GM18951 (cell line): ENCODE data around the gene ZFYVE21.
"Not testable (repeated sequence)": the region's sequence is repeated elsewhere in the genome, so short reads cannot be mapped to it uniquely, and the experiment has no call there.

ENCODE experiments used
- POLR2A ChIP-seq: IDR thresholded peaks from 4 replicates; pipeline ENCODE4 v1.6.1; 2011; ENCODE audit warnings: mild to moderate bottlenecking; ENCODE audit not compliant: insufficient read length, insufficient read depth; ENCODE audit errors: extremely low read depth
- in situ Hi-C: fragments of 300-500 bp; cut with MboI; formaldehyde crosslinking; loops from one replicate; pipeline ENCODE4 v1.12.0; 2022; ENCODE audit warnings: low sequenced_read_pairs, mixed read lengths, inconsistent platforms; ENCODE audit not compliant: unreplicated experiment

Gene ZFYVE21

DNA sequence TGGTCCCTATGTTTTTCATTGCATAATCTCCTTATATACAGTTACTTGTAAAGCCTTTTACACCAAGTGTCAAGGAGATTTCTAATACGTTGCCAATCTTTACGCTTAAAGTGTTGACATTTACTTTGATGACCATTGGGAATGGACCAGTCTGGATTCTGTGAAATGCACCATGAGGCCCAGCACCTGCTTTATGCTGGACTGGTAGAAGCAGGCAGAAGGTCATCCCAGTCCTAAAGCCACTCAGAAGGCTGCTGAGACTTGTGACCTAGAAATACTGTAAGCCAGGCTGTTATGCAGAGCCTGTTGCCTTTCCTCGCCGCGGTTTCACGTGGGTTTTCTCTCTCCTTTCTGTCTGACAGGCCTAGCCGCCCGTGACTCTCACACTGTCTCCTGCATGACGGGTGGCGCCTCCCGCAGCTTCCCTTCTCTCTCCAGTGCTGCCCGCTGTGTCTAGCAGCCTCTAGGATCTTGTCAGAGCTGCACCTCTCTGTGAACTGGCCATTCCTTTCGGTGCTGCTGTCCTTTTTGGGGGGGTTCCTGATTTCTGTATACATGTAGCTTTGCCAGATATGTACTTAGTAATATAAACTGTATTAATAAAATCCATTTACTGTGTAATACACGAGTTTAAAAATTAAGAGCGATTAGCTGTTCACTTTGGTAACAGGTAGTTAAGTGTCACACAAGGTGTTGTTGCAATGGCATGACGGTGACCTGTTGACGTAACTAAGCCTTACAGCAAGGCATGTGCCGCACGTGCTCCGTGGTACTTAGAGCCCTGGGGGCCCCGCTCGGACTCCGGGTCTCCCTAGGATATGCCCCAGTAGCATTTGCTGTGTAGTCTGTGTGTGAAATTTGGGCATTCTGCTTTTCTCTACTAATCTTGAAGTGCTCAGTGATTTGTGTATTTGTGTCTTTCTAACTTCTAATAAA is 30.1 kb upstream of the ZFYVE21 start:
- TF ChIP-seq POLR2A = no peak
- in situ Hi-C loops = loop anchor here (10.0 kb wide), 1 partner anchor 111 kb away; no protein-coding TSS in a partner anchor

- in situ Hi-C loops = loop anchor here (10.0 kb wide), 1 partner anchor 112 kb away; no protein-coding TSS in a partner anchor
- no peak for TF ChIP-seq POLR2A
Measured at GRCh38 chr14:103686831-103687485, 28.7 kb upstream of the ZFYVE21 start.

DNA sequence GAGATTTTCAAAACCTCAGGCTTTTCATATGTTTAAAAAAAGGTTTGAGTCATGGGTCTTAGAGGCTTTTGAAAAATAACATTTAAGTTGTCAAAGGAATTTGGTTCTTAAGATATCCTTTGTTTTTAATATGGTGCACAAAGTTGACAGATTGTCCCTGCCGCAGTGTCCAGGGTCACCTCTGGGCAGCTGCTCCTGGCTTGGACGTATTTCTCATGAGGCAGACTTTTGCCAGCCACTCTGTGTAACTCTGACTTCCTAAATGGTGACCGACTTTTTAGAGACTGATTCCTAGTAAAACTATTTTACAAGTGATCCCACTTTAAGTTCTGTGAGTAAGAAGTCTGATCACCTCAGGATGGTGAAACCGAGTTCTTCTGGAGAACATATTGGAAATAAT is 27.9 kb upstream of the ZFYVE21 start:
- in situ Hi-C loops = loop anchor here (10.0 kb wide), 1 partner anchor 113 kb away; no protein-coding TSS in a partner anchor
- no peak for TF ChIP-seq POLR2A

DNA sequence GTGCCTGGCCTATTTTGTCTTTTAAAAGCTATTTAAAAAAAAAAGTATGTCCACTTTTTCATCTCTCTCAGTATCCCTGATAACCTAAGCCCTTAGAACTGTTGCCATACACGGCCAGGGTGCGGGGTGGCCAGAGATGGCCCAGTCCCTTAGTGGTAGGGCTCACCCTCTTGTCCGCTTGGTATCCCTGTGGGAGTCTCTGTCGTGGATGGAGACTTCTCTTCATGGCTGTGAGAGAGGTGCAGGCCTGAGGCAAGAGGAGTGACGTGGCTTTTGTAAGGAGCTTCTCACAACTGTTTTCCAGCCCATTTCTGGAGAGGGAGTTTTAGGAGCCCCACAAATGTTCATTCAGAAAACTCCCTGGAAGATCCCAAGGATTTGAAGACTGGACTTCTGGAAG is 27.2 kb upstream of the ZFYVE21 start:
- no peak for TF ChIP-seq POLR2A
- in situ Hi-C loops = loop anchor here (10.0 kb wide), 1 partner anchor 114 kb away; no protein-coding TSS in a partner anchor

DNA sequence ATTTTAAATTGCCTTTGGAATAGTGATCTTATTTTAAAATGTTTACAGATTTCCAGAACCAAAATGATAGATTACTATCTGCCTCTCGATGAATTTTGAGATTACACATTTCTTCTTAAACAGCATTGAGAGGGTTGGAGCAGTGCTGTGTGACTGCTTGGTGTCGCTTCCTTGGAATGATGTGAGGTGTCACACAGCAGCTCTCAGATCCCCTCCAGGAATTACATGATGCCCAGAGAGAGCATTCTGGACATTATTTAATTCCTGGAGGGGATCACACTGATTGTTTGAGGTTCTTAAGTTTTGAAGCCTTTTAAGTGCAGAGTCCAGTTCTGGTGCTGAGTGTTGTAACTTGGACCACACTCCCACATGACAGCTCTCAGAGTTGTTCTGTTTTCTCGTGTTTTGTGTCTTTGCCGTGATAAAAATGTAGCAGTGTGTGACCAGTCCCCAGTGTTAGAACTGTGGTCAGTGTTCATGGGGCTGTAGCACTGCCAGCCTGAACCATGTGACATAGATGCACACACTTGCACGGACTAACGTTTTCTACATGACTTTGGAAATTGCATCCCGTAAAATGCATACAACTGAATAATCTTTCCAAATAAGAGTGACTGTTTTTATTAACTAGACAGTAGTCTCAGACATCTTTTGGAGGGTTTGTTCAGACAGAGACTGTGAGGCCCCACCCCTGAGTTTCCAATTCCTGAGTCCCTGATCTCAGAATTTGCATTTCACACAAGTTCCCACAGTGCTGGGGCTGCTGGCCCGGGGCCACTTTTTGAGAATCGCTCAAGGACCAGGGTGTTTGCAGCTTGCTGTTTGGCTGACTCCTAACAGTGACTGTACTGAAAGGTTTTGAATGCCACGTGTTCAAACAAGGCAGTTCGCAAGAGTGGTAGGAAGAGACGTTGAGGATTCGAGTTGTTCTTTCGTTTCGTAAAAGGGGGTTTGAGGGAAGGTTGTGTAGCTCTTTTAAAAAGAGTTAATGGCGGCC is 26.4 kb upstream of the ZFYVE21 start:
- in situ Hi-C loops = loop anchor here (10.0 kb wide), 1 partner anchor 114 kb away; no protein-coding TSS in a partner anchor
- peak; percentile 49 for TF ChIP-seq POLR2A

GRCh38 chr14:103690332-103690731 is 25.3 kb upstream of the ZFYVE21 start:
- in situ Hi-C loops = no loop called here
- TF ChIP-seq POLR2A = no peak

DNA sequence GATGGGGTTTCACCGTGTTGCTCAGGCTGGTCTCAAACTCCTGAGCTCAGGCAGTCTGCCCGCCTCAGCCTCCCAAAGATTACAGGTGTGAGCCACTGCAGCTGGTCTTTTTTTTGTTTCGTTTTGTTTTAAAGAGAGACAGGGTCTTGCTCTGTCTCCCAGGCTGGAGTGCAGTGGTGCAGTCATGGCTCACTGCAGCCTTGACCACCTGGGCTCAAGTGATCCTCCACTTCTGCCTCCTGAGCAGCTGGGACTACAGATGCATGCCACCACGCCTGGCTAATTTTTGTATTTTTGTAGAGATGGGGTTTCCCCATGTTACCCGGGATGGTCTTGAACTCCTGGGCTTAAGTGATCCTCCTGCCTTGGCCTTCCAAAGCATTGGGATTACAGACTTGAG is 24.0 kb upstream of the ZFYVE21 start:
- in situ Hi-C loops = not testable (repeated sequence)

- no peak for TF ChIP-seq POLR2A
- in situ Hi-C loops = no loop called here
Measured at GRCh38 chr14:103692159-103692558, 23.5 kb upstream of the ZFYVE21 start.

- in situ Hi-C loops = no loop called here
- TF ChIP-seq POLR2A = no peak
Measured at GRCh38 chr14:103692871-103693270, 22.7 kb upstream of the ZFYVE21 start.

DNA sequence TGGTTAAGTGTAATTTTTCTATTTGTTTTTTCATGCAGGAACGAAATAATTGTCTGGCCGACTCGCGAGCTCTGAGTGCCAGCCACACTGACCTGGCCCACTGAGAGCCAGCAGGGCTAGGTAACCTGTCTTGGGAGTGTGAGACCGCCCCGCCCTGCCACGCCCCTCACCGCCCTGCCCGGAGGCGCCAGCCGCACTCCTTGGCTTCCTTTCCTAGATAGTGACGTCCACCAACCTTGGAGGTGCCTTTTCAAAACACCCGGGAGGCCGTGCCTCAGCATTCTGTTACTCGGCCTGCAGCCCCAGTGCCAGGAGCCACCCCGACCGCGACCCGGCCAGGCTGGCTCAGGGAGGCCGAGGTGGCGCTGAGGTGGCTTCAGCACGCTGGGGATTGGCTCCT is 22.1 kb upstream of the ZFYVE21 start:
- no peak for TF ChIP-seq POLR2A
- in situ Hi-C loops = no loop called here

DNA sequence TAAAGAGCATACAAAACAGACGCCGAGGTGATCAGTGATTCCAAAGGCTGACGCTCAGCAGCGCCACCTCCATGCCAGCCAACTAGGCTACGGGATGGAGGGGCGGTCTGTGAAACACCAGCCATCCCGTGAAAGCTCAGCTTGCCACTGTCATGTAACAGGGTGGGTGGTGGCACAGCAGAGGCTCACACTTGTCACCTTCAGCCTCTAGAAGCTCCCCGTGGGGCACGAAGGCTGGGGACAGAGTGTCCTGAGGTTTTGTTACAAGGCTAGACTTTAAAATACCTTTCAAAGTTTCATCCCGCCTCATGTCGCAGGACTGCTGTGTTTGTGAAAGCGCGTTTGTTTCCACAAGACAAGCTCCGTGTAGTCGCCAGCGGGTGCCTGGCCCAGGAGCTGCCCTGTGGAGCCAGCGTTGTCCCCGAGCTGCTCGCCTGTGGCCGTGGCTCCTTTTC is 21.0 kb upstream of the ZFYVE21 start:
- no peak for TF ChIP-seq POLR2A

GRCh38 chr14:103695296-103696069 is 20.1 kb upstream of the ZFYVE21 start:
- in situ Hi-C loops = no loop called here
- TF ChIP-seq POLR2A = no peak

More for the DNA sequence above, 21.0 kb upstream of the ZFYVE21 start:
- in situ Hi-C loops = no loop called here

DNA sequence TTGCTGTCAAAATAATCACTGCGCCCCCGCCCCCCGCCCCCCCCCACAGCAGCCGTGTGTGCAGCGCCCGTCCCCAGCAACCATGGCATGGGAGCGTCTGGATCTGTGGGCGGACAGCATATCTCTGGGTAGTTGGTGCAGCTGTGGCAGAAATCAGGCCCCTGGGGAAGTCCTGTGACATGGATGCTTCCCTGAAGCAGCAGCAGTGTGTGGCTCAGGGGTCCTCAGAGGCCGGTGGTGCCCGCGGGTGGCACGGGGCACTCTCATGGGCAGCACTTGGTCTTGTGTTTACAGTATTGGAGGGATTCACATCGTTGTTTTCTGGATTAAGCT is 19.6 kb upstream of the ZFYVE21 start:
- in situ Hi-C loops = no loop called here
- no peak for TF ChIP-seq POLR2A
